EH (cell line): Measurements from ENCODE around the gene FBLN2.

Source experiments
- DNase-seq: peaks from one replicate; pipeline ENCODE4 v3.0.0-alpha.2; 2015; ENCODE audit warnings: low read depth

The FBLN2 gene

DNA sequence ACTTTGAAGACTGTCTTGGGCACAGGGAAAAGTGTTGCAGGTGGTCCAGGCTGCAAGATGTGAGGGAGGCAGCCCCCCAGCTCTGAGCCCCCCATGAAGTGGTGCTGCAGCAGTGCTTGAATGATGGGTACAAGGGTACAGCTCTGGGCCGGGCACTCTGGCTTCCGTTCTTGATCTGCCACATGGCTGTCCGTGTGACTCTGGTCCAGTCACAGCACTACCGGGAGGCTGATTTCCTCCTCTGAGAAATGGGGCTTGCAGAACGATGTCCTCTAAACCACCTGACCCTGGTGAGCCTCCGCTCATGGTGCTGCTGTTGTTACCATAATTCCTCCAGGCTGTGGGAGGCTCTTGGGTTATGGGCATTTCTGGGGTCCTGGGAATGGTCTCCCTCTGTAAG lies 75.1 kb downstream of the FBLN2 start:
- DNase-seq, result no peak

DNA sequence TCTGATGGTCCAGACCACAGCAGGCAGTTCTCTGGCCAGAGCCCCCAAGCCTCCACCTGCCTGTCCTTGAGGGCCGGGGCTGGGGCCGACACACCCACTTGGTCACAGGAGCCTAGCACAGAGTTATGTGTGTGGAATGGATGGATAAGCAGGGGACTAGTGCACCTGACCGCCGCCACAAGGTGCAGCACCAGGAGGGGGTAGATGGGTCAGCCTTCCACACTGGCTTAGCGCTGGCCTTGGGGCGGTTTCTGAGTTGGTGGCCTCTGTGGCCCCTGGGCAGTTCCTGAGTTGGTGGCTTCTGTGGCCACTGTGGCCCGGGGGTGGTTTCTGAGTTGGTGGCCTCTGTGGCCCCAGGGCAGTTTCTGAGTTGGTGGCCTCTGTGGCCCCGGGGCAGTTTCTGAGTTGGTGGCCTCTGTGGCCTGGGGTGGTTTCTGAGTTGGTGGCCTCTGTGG lies 75.8 kb downstream of the FBLN2 start:
- DNase-seq, result no peak

DNA sequence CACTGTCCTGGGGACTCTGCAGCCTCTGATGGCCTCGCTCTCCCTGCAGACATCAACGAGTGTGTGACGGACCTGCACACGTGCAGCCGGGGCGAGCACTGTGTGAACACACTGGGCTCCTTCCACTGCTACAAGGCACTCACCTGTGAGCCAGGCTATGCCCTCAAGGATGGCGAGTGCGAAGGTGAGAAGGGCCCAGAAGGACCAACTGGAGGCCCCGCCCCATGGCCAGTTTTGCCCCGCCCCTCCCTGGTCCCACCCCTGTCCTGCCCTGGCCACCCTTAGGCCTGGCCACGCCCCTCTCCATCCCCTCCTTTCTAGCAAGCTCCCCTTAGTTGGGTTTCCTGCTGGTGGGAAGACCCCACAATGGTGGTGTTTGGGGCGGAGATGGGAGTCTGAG lies 77.5 kb downstream of the FBLN2 start:
- DNase-seq, result no peak

DNA sequence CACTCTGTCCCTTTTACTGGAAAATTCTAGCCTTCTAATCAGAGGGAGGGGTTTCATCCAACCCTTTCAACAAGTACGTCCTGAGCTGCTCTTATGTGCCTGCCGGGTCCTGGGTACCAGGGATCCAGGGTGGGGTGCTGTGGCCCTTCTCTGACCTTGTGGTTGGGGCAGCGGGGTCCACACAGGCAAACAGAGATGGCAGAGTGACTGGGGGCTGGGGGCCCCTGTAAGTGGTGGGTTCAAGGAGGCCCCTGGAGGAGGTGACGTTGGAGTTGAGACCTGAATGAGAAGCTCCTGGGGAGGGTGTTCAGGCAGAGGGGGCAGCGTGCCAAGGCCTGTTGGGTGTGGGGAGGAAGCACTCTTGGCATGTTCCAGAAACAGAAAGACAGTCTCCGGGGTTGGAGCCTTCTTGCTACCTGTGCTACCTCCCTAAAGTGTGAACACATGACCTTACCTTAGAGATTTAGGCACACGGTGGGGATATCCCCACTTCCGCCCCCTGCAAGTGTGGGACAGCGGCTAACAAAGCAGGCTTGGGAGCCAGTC lies 78.1 kb downstream of the FBLN2 start:
- no peak for DNase-seq

DNA sequence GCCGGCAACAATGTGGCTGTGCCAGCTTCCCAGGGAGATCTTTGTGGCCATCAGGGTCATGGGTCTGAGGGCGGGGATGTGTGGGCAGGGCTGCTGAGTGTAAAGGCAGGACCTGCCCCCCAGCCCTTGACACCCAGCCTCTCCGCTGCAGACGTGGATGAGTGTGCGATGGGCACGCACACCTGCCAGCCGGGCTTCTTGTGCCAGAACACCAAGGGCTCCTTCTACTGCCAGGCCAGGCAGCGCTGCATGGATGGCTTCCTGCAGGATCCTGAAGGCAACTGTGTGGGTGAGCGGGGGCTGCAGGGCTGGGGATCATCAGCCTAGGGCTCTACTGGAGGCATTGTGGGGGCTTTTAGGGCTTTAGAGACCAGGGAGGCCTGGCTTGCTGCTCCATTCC lies 78.8 kb downstream of the FBLN2 start:
- DNase-seq, result no peak

DNA sequence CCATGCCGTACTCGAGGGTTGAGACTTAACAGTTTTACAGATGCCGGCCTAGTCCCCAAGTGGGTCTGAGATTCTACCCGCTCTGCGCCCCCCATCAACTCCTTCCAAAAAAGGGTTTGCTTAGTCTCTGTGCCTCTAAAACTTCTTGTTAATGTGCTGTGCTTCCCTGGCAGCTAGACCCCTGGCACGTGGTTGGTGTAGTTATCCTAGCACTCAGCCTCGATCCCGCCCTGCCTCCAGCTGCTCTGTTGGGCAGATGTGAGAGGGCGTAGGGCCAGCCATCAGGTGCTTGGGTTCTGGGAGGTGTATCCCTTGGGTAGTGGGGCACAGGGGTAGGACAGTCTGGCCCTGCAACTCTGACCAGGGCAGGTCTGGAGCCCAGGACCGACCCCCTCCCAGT lies 79.5 kb downstream of the FBLN2 start:
- no peak for DNase-seq

DNA sequence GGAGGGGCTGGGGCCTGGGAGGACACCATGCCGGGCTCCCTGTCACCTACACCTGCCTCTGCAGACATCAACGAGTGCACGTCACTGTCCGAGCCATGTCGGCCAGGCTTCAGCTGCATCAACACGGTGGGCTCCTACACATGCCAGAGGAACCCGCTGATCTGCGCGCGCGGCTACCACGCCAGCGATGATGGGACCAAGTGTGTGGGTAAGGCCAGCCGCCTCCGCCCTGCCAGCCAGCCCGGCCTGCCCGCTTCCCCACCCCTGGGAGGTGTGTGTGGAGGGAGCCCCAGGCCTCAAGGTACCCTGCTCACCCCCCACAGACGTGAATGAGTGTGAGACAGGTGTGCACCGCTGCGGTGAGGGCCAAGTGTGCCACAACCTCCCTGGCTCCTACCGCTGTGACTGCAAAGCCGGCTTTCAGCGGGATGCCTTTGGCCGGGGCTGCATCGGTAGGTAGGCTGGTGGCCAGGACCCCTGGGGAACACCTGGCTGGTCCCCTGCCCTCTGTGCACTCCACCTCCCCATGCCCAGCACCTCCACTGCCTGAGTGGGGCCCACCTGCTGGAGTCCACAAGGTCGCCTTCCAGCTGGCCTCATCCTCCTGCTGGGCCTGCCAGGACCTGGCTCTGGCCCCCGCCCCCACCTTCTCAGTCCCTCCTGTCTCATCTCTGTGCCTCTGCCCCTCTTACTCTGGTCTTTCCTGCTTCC lies 80.1 kb downstream of the FBLN2 start:
- no peak for DNase-seq

DNA sequence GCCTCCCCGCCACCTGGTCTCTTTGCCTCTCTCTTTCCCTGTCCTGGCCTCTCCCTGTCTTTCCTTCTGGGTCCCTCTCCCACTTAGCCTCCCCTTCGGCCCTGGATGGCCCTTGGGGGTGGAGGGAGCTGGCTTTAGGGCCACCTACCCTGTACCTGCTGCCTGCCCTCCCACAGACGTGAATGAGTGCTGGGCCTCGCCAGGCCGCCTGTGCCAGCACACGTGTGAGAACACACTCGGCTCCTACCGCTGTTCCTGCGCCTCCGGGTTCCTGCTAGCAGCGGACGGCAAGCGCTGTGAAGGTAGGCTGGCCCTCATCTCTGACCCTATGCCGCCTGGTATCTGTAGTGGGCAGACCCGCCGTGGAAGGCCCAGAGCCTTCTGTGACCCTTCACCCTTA lies 80.7 kb downstream of the FBLN2 start:
- no peak for DNase-seq

DNA sequence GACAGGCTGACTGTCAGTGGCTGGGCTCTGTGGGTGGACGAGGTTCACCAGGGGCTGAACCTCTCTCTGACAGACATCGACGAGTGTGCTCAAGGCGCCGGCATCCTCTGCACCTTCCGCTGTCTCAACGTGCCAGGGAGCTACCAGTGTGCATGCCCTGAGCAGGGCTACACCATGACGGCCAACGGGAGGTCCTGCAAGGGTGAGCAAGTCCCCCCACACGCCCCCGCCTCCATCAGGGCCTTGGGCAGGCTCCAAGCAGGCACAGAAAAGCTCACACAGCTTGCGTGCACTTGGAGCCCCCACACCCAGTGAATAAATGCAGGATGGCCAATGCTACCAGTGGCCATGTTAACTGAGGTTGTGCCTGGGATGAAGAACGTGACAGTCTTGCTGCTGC lies 82.3 kb downstream of the FBLN2 start:
- no peak for DNase-seq

DNA sequence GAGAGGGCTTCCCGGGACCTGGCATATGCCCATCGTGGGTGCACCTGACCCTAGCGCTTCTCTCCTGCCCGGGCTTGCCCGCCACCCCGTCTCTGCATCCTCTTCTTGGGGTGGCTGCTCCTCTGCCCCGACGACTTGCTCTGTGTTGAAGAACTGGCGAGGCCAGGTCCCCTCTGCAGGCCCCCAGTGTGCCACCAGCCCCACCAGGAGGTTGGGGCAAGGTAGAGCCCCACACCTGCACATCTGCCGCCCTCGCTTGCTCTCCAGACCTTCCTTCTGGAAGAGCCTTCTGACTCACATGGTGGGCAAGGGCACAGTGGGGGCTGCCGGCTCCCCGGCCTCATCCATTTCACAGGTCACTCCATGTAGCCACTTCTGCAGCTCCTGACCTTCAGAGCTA lies 84.3 kb downstream of the FBLN2 start:
- no peak for DNase-seq

DNA sequence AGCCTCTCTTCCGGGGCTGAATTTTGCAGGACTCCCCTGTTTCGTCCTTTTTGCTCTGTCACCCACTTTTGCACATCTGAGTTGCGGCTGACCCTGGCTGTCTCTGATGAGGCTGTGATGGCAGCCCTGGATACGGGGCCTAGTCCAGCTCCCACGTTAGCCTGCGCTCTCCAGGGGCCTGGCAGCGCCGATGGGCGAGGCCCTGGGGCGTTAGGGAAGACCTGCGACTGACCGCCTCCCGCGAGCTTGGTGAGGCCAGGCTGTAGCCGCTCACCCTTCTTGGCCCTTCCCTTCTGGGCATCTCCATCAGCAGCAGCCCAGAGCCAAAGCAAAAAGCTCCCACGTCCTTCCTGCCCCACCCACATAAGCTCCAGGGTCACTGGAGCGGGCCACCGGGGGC lies 85.2 kb downstream of the FBLN2 start:
- no peak for DNase-seq

DNA sequence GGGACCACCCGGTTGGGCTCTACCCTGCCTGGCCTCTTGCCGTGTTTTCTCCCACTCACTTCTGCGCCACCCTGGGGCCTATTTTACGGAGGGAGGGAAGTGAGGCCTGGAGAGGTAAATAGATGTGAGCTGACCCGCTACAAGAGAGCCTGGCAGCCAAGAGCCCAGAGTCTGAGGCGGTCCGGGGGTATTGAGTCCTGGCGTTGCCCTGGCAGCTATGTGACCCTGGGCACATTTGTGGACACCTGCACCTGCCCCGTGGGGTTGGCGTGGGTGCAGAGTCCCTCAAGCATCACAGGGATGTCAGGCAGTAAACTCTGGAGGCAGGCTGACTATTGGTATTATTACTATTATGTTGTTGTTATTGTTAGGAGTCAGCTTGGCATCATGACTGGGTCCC lies 85.7 kb downstream of the FBLN2 start:
- no peak for DNase-seq

DNA sequence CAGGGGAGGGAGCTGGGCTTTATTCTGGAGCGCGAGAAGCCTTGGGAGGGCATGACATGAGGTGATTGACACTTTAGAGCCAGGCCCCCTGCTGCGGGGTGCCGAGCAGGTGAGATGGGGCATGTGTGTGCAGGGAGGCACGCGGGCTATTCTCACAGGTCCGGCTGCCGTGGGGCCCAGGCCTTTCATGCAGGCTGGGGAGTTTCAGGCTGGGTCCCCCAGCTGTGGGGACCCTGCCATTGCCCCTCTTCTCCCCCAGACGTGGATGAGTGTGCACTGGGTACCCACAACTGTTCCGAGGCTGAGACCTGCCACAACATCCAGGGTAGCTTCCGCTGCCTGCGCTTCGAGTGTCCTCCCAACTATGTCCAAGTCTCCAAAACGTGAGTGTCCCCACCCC lies 87.3 kb downstream of the FBLN2 start:
- no peak for DNase-seq

DNA sequence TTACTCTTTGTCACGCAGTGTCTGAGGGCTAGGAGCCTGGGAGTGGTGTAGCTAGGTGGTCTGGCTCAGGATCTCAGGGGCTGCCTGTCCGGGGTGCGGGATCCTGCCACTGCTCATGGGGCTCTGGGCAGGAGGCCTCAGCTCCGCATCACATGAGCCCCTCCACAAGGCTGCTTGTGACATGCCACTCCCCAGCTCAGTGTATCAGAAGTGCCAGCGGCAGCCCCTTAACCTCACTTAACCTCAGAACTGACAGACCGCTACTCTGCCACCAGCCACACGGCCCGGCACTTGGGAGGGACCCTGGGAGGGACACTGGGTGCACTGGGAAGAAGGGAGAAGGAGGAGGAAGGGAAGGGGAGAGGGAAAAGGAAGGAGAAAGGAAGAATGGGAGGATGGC lies 87.9 kb downstream of the FBLN2 start:
- DNase-seq, result no peak

DNA sequence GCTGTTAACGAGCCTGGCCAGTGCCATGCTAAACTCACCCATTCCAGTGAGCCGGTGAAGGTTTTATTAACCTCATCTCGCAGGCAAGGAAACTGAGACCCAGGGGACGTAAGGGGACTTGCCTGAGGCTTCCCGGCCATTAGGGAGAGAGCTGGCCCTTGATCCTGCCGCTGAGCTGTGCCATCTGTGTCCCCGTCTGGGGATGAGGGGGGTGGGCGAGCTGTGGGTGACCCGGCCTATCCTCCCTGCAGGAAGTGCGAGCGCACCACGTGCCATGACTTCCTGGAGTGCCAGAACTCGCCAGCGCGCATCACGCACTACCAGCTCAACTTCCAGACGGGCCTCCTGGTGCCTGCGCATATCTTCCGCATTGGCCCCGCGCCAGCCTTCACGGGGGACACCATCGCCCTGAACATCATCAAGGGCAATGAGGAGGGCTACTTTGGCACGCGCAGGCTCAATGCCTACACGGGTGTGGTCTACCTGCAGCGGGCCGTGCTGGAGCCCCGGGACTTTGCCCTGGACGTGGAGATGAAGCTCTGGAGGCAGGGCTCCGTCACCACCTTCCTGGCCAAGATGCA lies 88.5 kb downstream of the FBLN2 start:
- no peak for DNase-seq

DNA sequence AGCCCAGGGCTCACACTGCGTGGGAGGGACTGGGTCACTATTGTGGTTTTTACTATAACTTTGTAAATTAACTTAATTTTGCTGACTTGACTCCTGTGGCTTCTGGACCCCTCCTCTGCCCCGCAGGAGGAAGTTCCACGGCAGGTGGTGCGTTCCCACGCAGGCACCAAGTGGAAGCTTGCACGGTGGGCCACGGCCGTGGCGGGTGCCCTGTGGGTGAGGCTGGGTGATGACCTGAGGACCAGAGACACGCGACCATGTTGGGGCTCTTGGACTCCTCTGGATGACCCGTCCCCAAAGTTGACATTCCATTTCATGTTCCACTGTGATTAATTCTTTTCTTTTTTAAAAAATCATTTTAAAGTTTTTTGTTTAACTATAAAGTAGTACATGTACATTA lies 89.0 kb downstream of the FBLN2 start:
- DNase-seq, result no peak

DNA sequence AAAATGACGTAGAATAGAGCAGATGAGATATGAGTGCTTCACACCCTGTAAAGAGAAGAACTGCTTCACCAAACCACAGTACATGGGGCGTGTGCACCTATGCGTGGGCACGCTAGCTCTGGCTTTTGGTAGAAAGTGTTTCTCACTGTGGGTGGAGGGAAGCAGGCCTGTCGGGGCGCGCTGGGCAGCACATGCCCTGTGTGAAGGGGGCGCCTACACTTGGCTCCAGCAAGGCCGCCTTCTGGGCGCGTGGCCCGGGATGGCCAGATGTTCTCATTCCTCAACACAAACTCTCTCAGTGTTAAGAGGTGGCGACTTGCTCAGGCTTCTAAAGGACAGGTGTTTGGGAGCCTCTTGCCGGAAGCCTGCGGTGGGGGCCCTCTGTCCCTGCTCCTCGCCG lies 90.0 kb downstream of the FBLN2 start:
- DNase-seq, result no peak

DNA sequence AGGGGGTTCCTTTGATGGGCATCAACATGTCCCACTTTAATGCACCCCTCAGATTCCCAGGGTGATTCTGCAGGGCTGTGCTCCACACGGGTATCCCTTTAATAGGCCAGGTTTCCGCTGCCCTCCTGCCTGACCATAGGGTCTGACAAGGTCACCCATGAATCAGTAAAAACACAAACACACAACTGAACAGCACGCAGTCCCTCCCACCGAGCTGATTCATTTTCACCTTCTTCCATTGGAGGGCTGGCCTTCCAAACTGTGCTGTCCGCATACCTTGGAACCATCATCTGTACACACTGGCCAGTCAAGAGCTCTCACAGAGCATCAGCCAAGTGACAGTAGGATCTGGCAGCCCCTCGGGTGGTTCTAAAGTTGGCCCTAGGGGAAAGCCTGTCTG lies 93.7 kb downstream of the FBLN2 start:
- peak; percentile 46 for DNase-seq

DNA sequence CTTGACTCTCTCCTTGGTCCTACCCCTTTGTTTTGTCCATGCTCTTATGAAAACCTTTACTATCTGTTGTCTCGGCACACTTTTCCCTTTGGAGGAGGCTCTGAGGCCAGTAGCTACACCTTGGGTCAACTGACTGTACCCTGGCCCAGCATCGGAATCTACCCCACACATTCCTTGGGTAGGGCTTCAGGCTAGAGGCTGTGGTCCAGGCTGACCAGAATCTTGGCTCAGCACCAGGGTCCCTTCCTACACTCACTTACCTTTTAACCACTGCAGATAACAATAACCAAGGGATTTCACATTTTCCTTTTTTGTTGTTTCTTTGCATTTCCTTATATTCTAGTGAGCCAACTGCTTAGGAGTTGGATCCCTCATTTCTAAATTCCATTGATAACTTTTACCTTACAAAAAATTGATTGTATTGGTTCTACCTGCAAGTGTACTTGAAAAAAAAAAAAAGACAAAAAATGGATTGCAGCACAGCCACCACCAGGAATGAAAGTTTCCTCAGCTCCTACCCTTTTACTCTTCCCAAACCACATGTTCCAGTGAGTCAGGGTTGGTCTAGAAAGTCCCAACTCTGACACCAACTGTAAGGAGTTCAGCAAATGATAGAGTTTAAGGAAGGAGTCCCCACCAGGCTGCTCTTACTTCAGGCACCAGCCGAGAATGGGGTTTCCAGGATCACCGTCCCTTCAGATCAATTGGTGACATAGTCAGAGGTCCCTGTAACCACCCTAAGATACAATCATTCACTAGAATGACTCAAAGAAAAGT lies 95.6 kb downstream of the FBLN2 start:
- DNase-seq, result peak; percentile 47

DNA sequence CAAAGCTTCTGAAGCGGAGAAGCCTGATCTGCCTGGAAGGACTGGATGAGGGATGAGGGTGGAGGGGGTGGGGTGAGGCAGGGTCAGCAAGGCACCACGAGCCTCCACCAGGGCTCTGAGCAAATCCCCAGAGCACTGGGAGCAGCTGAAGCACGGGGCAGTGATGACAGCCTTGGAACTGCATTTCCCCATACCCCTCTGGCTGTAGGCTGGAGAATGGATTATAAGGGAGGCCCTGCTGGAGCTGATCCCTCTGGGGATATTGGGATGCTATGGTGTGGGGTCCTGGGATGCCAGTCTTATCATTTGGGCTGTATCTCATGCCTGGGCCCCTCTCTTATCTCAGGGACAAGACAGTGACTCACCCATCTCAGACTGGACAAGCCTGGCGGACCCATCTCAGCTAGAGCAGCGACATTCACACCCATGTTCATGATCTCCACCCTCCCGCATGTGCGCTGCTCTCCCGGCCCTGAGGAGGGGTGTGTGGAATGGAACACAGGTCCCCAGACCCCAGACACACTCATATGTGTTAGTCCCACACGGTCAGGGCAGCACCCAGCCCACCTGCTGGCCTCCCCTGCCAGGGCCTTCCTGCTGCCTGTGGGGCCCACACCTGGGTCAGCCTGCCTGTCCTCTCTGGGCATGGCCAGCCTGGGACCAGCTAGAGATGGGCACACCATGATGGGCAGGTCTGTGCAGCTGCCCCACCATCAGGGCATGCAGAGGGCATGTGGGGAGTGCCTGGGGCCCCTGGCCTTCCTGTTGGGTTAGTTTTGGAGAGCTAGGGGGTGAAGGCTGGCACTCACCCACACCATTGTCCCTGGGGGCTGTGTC lies 97.1 kb downstream of the FBLN2 start:
- no peak for DNase-seq

DNA sequence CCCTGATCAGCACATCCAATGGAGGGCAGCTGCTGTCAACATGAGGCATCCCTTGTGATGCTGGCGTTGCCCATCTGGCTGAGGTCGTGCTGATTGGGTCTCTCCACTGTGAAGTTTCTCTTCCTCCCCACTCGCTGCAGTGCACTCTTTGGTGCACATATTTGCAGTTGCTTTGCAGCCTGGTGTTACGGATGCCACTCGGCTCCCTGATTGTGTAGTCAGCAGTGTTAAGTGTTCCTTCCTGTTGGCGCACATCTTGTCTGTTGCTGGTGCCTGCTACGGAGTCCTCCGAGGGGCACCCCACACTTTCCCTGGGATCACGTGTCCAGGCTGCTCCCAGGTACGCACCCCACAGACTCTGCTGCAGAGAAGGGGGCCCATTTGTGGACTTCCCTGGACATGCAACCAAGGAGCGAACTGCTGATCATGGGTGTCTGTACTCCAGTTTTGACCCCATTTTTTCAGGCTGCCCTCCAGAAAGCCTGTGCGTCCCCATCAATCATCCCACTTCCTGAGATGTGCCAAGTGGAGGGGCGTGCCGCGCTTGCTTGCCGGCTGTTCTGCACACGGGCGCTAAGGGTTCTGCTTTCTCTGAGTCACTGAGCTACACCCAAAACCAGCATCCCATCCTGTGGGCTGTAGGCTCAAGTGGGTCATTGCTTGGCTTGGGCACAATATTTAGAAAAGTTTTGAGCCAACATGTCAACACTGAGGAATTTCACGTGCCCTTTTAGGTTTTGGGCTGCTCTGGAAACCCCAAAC lies 98.6 kb downstream of the FBLN2 start:
- DNase-seq, result peak; percentile 45
